GM18868 (cell line): ENCODE data around the gene PCDHB15.
"Not testable (repeated sequence)": the region's sequence is repeated elsewhere in the genome, so short reads cannot be mapped to it uniquely, and the experiment has no call there.

Experiments
- ATAC-seq: cut with Tn5 transposase; IDR thresholded peaks from one replicate; pipeline ENCODE4 v1.9.1; 2021; ENCODE audit warnings: mild to moderate bottlenecking, moderate library complexity; ENCODE audit not compliant: unreplicated experiment

Gene PCDHB15

GRCh38 chr5:141245250-141245717 lies at the start of gene PCDHB15:
TSS of gene PCDHB15 (plus strand) at chr5:141245395. CDS start at chr5:141245579, 184 bp downstream.
- ATAC-seq: no peak

- no peak for ATAC-seq
Observed at GRCh38 chr5:141196363-141196762, 48.8 kb upstream of the PCDHB15 start.

GRCh38 chr5:141199359-141200235 lies 45.6 kb upstream of the PCDHB15 start, which contains the start of gene PCDHB11:
TSS of gene PCDHB11 (plus strand) at chr5:141199627. CDS start at chr5:141199775, 148 bp downstream.
- no peak for ATAC-seq

- ATAC-seq: not testable (repeated sequence)
Observed at GRCh38 chr5:141201126-141201525, 44.1 kb upstream of the PCDHB15 start.

GRCh38 chr5:141201646-141202045 lies 43.5 kb upstream of the PCDHB15 start:
- not testable (repeated sequence) for ATAC-seq

- no peak for ATAC-seq
Observed at GRCh38 chr5:141208478-141208877, 36.7 kb upstream of the PCDHB15 start, which contains the start of gene PCDHB12. TSS of gene PCDHB12 (plus strand) at chr5:141208719. CDS start at chr5:141208908, 189 bp downstream.

GRCh38 chr5:141210281-141210680 lies 34.9 kb upstream of the PCDHB15 start:
- ATAC-seq: not testable (repeated sequence)

GRCh38 chr5:141210849-141211248 lies 34.3 kb upstream of the PCDHB15 start:
- not testable (repeated sequence) for ATAC-seq

- ATAC-seq: not testable (repeated sequence)
Observed at GRCh38 chr5:141213656-141214339, 31.4 kb upstream of the PCDHB15 start, which contains the start of gene PCDHB13. TSS of gene PCDHB13 (plus strand) at chr5:141213919. CDS start at chr5:141214124, 205 bp downstream.

- not testable (repeated sequence) for ATAC-seq
Observed at GRCh38 chr5:141214583-141214982, 30.6 kb upstream of the PCDHB15 start.

GRCh38 chr5:141215504-141215903 lies 29.7 kb upstream of the PCDHB15 start:
- ATAC-seq: not testable (repeated sequence)

- not testable (repeated sequence) for ATAC-seq
Observed at GRCh38 chr5:141216035-141216434, 29.2 kb upstream of the PCDHB15 start.

GRCh38 chr5:141223112-141223783 lies 21.9 kb upstream of the PCDHB15 start, which contains the start of gene PCDHB14:
TSS of gene PCDHB14 (plus strand) at chr5:141223343. CDS start at chr5:141223506, 163 bp downstream.
- no peak for ATAC-seq

- ATAC-seq: not testable (repeated sequence)
Observed at GRCh38 chr5:141224844-141225243, 20.4 kb upstream of the PCDHB15 start.

GRCh38 chr5:141225421-141225820 lies 19.8 kb upstream of the PCDHB15 start:
- not testable (repeated sequence) for ATAC-seq

- no peak for ATAC-seq
Observed at GRCh38 chr5:141234109-141234667, 11.0 kb upstream of the PCDHB15 start.

GRCh38 chr5:141235922-141236321 lies 9.3 kb upstream of the PCDHB15 start:
- ATAC-seq: not testable (repeated sequence)

GRCh38 chr5:141236516-141237313 lies 8.5 kb upstream of the PCDHB15 start:
- no peak for ATAC-seq

GRCh38 chr5:141241496-141241895 lies 3.7 kb upstream of the PCDHB15 start:
- no peak for ATAC-seq
